ENCODE results near the gene NCLN.

GRCh38 chr19:3206216-3206953, 20.7 kb downstream of the NCLN start:
- no peak for TF ChIP-seq EP300 (IDR thresholded peaks at IDR 0.05)
- no peak for TF ChIP-seq POLR2A (IDR thresholded peaks at IDR 0.05)
